Inferior parietal cortex (tissue), 1 donor: ENCODE data around the gene TRPV5.

Experiments
- DNase-seq: peaks from one replicate; pipeline ENCODE4 v3.0.0-alpha.2; 2016; ENCODE audit errors: extremely low spot score

The TRPV5 gene

GRCh38 chr7:142908921-142909890 lies 24.3 kb downstream of the TRPV5 start:
- peak; percentile 22 for DNase-seq

GRCh38 chr7:142908290-142908689 lies 25.3 kb downstream of the TRPV5 start:
- DNase-seq = no peak

GRCh38 chr7:142906643-142907042 lies 26.9 kb downstream of the TRPV5 start:
- DNase-seq = no peak

- DNase-seq = no peak
Observed at GRCh38 chr7:142905759-142906158, 27.8 kb downstream of the TRPV5 start.

GRCh38 chr7:142904128-142904527 lies 29.4 kb downstream of the TRPV5 start:
- DNase-seq = no peak

GRCh38 chr7:142901426-142902259 lies 31.9 kb downstream of the TRPV5 start:
- no peak for DNase-seq

GRCh38 chr7:142899661-142900060 lies 33.9 kb downstream of the TRPV5 start:
- no peak for DNase-seq

- DNase-seq = no peak
Observed at GRCh38 chr7:142898377-142899170, 35.0 kb downstream of the TRPV5 start.

GRCh38 chr7:142897691-142898090 lies 35.9 kb downstream of the TRPV5 start:
- DNase-seq = no peak

- DNase-seq = no peak
Observed at GRCh38 chr7:142896741-142897379, 36.7 kb downstream of the TRPV5 start.

GRCh38 chr7:142896151-142896550 lies 37.4 kb downstream of the TRPV5 start:
- no peak for DNase-seq

GRCh38 chr7:142894985-142895593 lies 38.5 kb downstream of the TRPV5 start:
- DNase-seq = no peak

- DNase-seq = no peak
Observed at GRCh38 chr7:142894112-142894984, 39.2 kb downstream of the TRPV5 start.

- DNase-seq = no peak
Observed at GRCh38 chr7:142892951-142893350, 40.6 kb downstream of the TRPV5 start.

- DNase-seq = no peak
Observed at GRCh38 chr7:142891490-142892082, 42.0 kb downstream of the TRPV5 start.

GRCh38 chr7:142890874-142891485 lies 42.6 kb downstream of the TRPV5 start:
- no peak for DNase-seq

- DNase-seq = no peak
Observed at GRCh38 chr7:142889816-142890215, 43.7 kb downstream of the TRPV5 start.

GRCh38 chr7:142887282-142888015 lies 46.1 kb downstream of the TRPV5 start:
- no peak for DNase-seq
